OCI-LY1 (cell line): Measurements from ENCODE around the gene ANO3.

Source experiments
- H2AFZ ChIP-seq: fragments of 200-600 bp; sonication (generic), shearing (Covaris generic); 2 replicates; pipeline ENCODE4 v1.6.0; 2014; ENCODE audit warnings: antibody characterized with exemption, mild to moderate bottlenecking, low read length
- H3F3A ChIP-seq: fragments of 200-600 bp; sonication (generic), shearing (Covaris generic); 2 replicates; pipeline ENCODE4 v1.6.0; 2014; ENCODE audit warnings: mild to moderate bottlenecking, antibody characterized with exemption, low read length, moderate library complexity; ENCODE audit not compliant: insufficient read depth
- H3K27ac ChIP-seq: fragments of 200-600 bp; sonication (generic); 2 replicates; pipeline ENCODE4 v1.5.1; 2014; ENCODE audit warnings: low read length, mixed run types, mild to moderate bottlenecking, low read depth; ENCODE audit not compliant: poor library complexity, severe bottlenecking
- H3K27me3 ChIP-seq: fragments of 200-600 bp; sonication (generic); 2 replicates; pipeline ENCODE4 v1.6.0; 2014; ENCODE audit warnings: antibody characterized with exemption, mild to moderate bottlenecking, low read length, moderate library complexity; ENCODE audit not compliant: insufficient read depth
- H3K36me3 ChIP-seq: fragments of 200-600 bp; sonication (generic); 2 replicates; pipeline ENCODE4 v1.6.1; 2014; ENCODE audit warnings: mild to moderate bottlenecking, antibody characterized with exemption, low read length, moderate library complexity, mixed read lengths; ENCODE audit not compliant: insufficient read depth
- H3K4me1 ChIP-seq: fragments of 200-600 bp; sonication (generic); 2 replicates; pipeline ENCODE4 v1.5.1; 2014; ENCODE audit warnings: mild to moderate bottlenecking, low read length, moderate library complexity; ENCODE audit not compliant: insufficient read depth, severe bottlenecking
- H3K4me2 ChIP-seq: fragments of 200-600 bp; sonication (generic), shearing (Covaris generic); 2 replicates; pipeline ENCODE4 v1.6.1; 2014; ENCODE audit warnings: low read length
- H3K4me3 ChIP-seq: fragments of 200-600 bp; sonication (generic); 2 replicates; pipeline ENCODE4 v1.5.1; 2014; ENCODE audit warnings: low read length, low read depth, mild to moderate bottlenecking, mixed read lengths; ENCODE audit not compliant: poor library complexity, severe bottlenecking
- H3K79me2 ChIP-seq: fragments of 200-600 bp; shearing (Covaris generic); 2 replicates; pipeline ENCODE4 v1.6.1; 2016; ENCODE audit warnings: mixed run types, low read length, mixed read lengths; ENCODE audit not compliant: insufficient read depth
- H3K9ac ChIP-seq: fragments of 200-600 bp; sonication (generic), shearing (Covaris generic); 2 replicates; pipeline ENCODE4 v1.6.1; 2014; ENCODE audit warnings: mild to moderate bottlenecking, low read length, mixed read lengths
- H3K9me2 ChIP-seq: fragments of 200-600 bp; sonication (generic), shearing (Covaris generic); 2 replicates; pipeline ENCODE4 v1.6.1; 2014; ENCODE audit warnings: low read depth, mild to moderate bottlenecking, low read length, mixed read lengths
- H3K9me3 ChIP-seq: fragments of 200-600 bp; shearing (Covaris generic); 2 replicates; pipeline ENCODE4 v1.6.1; 2014; ENCODE audit warnings: low read length, mixed read lengths
- H4K20me1 ChIP-seq: fragments of 200-600 bp; sonication (generic), shearing (Covaris generic); 2 replicates; pipeline ENCODE4 v1.6.0; 2016; ENCODE audit warnings: mild to moderate bottlenecking, low read length; ENCODE audit not compliant: insufficient read depth
- EZH2 ChIP-seq: fragments of 200-600 bp; sonication (generic), shearing (Covaris generic); IDR thresholded peaks from 2 replicates; pipeline ENCODE4 v1.8.0; 2017; ENCODE audit warnings: borderline replicate concordance, mixed run types, mild to moderate bottlenecking, antibody characterized with exemption, low read length, moderate library complexity, mixed read lengths
- TF ChIP-seq, protein P1 (sequence below): fragments of 200-600 bp; sonication (generic), shearing (Covaris generic); IDR thresholded peaks from 2 replicates; pipeline ENCODE4 v1.5.1; 2017; ENCODE audit warnings: mild to moderate bottlenecking, antibody characterized with exemption, low read length, moderate library complexity, mixed read lengths

Gene ANO3

DNA sequence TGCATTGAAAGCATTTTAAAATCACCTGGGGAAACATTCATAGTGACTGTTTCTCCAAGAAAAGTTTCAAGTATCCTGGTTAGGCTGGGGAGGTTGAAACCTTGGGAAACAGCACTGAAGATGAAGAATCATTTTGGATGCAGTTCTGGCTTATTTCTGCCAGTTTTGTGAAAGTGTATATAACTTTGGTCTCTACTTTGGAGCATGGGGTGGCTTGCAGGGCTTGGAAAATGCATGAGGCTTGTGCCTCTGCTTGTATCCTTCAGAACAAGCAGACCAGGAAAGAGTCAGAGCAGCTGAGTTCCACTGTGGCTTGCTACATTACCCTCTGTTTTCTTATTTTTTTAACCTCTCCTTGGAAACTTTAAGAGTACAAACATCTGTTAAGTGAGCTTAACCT is 370.5 kb downstream of the ANO3 start:
- Histone ChIP-seq H2AFZ (no peak overlapping the region), H3K27me3 (no peaks in the 10 kb centered on the region)

DNA sequence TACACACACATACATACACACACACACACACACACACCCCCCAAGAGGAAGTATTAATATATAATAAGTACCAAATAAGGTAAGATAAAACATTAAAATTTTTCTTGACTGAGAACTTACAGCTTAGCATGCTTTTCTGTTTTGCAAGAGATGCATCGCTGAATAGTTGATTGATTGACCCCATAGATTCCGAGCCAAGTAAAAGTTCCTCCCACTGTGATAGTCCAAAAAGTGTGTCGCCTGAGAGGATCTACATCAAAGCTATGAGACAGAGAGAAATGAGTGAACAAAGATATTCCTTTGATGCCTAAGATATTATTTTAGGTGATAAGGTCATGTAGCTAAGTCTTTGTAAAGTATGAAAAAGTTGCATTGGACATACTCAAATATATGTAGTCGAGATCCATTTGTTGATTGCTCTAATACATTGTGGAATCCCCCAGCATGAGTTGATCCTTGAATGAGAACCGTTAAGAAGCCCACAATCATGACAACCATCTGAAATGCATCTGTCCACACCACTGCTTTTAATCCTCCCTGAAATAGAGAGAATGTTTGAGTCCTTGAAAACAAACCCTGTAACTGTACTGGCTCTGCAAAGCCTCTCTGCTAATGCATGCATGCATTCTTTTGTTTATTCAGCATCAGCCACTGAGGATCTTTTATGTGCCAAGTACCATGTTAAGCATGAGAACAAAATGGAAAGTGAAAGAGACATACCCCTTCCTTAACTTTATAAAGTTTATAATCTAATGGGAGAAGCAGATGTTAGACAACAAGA is 371.7 kb downstream of the ANO3 start:
- no peaks in the 10 kb centered on the region for H3K9me2 ChIP-seq
- no peaks in the 10 kb centered on the region for H3K36me3 ChIP-seq
- H3K9me3 ChIP-seq = no peaks in the 10 kb centered on the region
- no peak overlapping the region for H3K27ac ChIP-seq
- H3K4me2 ChIP-seq = no peak overlapping the region
- no peaks in the 10 kb centered on the region for H3K4me1 ChIP-seq
- no peak overlapping the region for H3K9ac ChIP-seq
- TF ChIP-seq, protein P1, sequence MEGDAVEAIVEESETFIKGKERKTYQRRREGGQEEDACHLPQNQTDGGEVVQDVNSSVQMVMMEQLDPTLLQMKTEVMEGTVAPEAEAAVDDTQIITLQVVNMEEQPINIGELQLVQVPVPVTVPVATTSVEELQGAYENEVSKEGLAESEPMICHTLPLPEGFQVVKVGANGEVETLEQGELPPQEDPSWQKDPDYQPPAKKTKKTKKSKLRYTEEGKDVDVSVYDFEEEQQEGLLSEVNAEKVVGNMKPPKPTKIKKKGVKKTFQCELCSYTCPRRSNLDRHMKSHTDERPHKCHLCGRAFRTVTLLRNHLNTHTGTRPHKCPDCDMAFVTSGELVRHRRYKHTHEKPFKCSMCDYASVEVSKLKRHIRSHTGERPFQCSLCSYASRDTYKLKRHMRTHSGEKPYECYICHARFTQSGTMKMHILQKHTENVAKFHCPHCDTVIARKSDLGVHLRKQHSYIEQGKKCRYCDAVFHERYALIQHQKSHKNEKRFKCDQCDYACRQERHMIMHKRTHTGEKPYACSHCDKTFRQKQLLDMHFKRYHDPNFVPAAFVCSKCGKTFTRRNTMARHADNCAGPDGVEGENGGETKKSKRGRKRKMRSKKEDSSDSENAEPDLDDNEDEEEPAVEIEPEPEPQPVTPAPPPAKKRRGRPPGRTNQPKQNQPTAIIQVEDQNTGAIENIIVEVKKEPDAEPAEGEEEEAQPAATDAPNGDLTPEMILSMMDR = no peak
- no peak for TF ChIP-seq EZH2
- H3K27me3 ChIP-seq = no peaks in the 10 kb centered on the region
- H4K20me1 ChIP-seq = no peaks in the 10 kb centered on the region
- H3K79me2 ChIP-seq = no peaks in the 10 kb centered on the region
- H3F3A ChIP-seq = no peaks in the 10 kb centered on the region
- H2AFZ ChIP-seq = no peak overlapping the region
- no peak overlapping the region for H3K4me3 ChIP-seq

More for the DNA sequence above, 370.5 kb downstream of the ANO3 start:
- Histone ChIP-seq H3K4me3 (no peak overlapping the region), H3K27ac (no peak overlapping the region), H3K9ac (no peak overlapping the region), H3K4me1 (no peaks in the 10 kb centered on the region), H3F3A (no peaks in the 10 kb centered on the region), H3K79me2 (no peaks in the 10 kb centered on the region), H4K20me1 (no peaks in the 10 kb centered on the region), H3K9me2 (no peaks in the 10 kb centered on the region), H3K36me3 (no peaks in the 10 kb centered on the region), H3K4me2 (no peak overlapping the region), H3K9me3 (no peaks in the 10 kb centered on the region)
- TF ChIP-seq EZH2 = no peak
- TF ChIP-seq, protein P1 = no peak

DNA sequence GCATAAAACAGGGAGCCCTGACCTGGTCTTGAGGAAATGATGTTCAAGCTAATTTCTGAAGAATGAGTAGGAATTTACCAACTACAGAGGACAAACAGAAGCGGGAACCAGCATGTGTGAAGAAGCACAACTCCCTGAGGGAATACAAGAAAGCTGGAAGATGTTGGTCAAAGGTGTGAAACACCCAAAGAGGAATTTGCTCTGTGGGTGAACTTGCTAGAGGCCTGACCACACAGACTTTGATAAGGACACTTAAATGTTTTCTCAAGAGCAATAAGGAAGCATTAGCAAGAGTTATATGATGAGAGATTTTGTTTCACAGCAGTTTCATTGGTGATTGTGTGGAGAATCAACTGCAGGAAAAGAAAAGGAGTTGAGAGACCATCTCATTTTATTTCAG is 372.3 kb downstream of the ANO3 start:
- Histone ChIP-seq H3K4me1 (no peaks in the 10 kb centered on the region), H3K9me3 (no peaks in the 10 kb centered on the region)

More for the DNA sequence above, 372.3 kb downstream of the ANO3 start:
- no peaks in the 10 kb centered on the region for H3F3A ChIP-seq
- H3K27me3 ChIP-seq = no peaks in the 10 kb centered on the region
- H2AFZ ChIP-seq = no peak overlapping the region
- H3K4me3 ChIP-seq = no peak overlapping the region
- no peaks in the 10 kb centered on the region for H3K36me3 ChIP-seq
- no peaks in the 10 kb centered on the region for H3K9me2 ChIP-seq
- H3K79me2 ChIP-seq = no peaks in the 10 kb centered on the region
- TF ChIP-seq EZH2 = no peak
- TF ChIP-seq, protein P1 = no peak
- no peak overlapping the region for H3K9ac ChIP-seq
- H4K20me1 ChIP-seq = no peaks in the 10 kb centered on the region
- no peak overlapping the region for H3K27ac ChIP-seq
- no peak overlapping the region for H3K4me2 ChIP-seq
